ENCODE measurements around the gene MAML2.
"Not testable (repeated sequence)": the region's sequence is repeated elsewhere in the genome, so short reads cannot be mapped to it uniquely, and the experiment has no call there.

Gene MAML2

GRCh38 chr11:96185220-96185768 is 157.7 kb downstream of the MAML2 start:
- TF ChIP-seq, protein P1, sequence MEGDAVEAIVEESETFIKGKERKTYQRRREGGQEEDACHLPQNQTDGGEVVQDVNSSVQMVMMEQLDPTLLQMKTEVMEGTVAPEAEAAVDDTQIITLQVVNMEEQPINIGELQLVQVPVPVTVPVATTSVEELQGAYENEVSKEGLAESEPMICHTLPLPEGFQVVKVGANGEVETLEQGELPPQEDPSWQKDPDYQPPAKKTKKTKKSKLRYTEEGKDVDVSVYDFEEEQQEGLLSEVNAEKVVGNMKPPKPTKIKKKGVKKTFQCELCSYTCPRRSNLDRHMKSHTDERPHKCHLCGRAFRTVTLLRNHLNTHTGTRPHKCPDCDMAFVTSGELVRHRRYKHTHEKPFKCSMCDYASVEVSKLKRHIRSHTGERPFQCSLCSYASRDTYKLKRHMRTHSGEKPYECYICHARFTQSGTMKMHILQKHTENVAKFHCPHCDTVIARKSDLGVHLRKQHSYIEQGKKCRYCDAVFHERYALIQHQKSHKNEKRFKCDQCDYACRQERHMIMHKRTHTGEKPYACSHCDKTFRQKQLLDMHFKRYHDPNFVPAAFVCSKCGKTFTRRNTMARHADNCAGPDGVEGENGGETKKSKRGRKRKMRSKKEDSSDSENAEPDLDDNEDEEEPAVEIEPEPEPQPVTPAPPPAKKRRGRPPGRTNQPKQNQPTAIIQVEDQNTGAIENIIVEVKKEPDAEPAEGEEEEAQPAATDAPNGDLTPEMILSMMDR (IDR thresholded peaks at IDR 0.05) = no peak
- Histone ChIP-seq H3K4me1 (ENCODE audit: control insufficient read depth in 1 of 2, insufficient read depth in 1 of 2, low read depth in 1 of 2, low read length in 1 of 2) (no peaks in the 10 kb centered on the region), H3K9me3 (no peaks in the 10 kb centered on the region), H3K27ac (no peak overlapping the region), H3K27me3 (no peaks in the 10 kb centered on the region), H3K4me3 (ENCODE audit: low read depth in 1 of 2, low read length in 1 of 2) (no peak overlapping the region), H3K36me3 (no peaks in the 10 kb centered on the region)

GRCh38 chr11:96180937-96181336 is 162.1 kb downstream of the MAML2 start:
- not testable (repeated sequence) for H3K4me1 ChIP-seq (ENCODE audit: control insufficient read depth in 1 of 2, insufficient read depth in 1 of 2, low read depth in 1 of 2, low read length in 1 of 2); H3K36me3 ChIP-seq; H3K9me3 ChIP-seq; H3K27me3 ChIP-seq; H3K4me3 ChIP-seq (ENCODE audit: low read depth in 1 of 2, low read length in 1 of 2); H3K27ac ChIP-seq

- Histone ChIP-seq H3K9me3 (no peaks in the 10 kb centered on the region), H3K27me3 (no peaks in the 10 kb centered on the region), H3K4me3 (ENCODE audit: low read depth in 1 of 2, low read length in 1 of 2) (no peak overlapping the region), H3K27ac (no peak overlapping the region), H3K4me1 (ENCODE audit: control insufficient read depth in 1 of 2, insufficient read depth in 1 of 2, low read depth in 1 of 2, low read length in 1 of 2) (no peaks in the 10 kb centered on the region), H3K36me3 (no peaks in the 10 kb centered on the region)
- TF ChIP-seq, protein P1 (IDR thresholded peaks at IDR 0.05) = no peak
Observed at GRCh38 chr11:96180341-96180740, 162.7 kb downstream of the MAML2 start.

DNA sequence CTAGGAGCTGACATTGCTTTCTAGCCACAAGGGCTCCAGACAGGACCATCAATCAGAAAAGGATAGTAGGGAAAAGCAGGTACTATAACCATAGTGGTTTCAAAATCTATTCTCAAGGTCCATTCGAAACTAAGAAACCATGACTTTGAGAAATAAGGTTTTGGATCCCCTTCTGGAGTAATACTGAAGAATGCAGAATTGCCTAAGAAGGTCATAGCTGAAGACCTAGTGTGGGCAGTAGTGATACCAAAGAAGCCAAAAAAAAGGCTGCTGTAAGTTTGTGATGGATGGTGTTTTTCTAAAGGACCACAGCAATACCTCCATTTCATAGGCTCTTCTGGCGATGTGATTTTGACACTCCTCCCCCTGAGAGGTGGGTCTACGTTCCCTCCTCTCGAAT is 163.1 kb downstream of the MAML2 start:
- H3K36me3 ChIP-seq = no peaks in the 10 kb centered on the region
- H3K9me3 ChIP-seq = no peaks in the 10 kb centered on the region
- no peaks in the 10 kb centered on the region for H3K27me3 ChIP-seq
- TF ChIP-seq, protein P1 (IDR thresholded peaks at IDR 0.05) = no peak
- H3K27ac ChIP-seq = no peak overlapping the region
- H3K4me1 ChIP-seq (ENCODE audit: control insufficient read depth in 1 of 2, insufficient read depth in 1 of 2, low read depth in 1 of 2, low read length in 1 of 2) = no peaks in the 10 kb centered on the region
- no peak overlapping the region for H3K4me3 ChIP-seq (ENCODE audit: low read depth in 1 of 2, low read length in 1 of 2)

GRCh38 chr11:96178887-96179279 is 164.1 kb downstream of the MAML2 start:
- H3K4me1 ChIP-seq (ENCODE audit: control insufficient read depth in 1 of 2, insufficient read depth in 1 of 2, low read depth in 1 of 2, low read length in 1 of 2) = peaks cover 3 to 6% of the 10 kb centered on the region in 2 experiments
- TF ChIP-seq, protein P1 (IDR thresholded peaks at IDR 0.05) = no peak
- no peaks in the 10 kb centered on the region for H3K9me3 ChIP-seq
- H3K27ac ChIP-seq = no peak overlapping the region
- H3K27me3 ChIP-seq = no peaks in the 10 kb centered on the region
- H3K36me3 ChIP-seq = no peaks in the 10 kb centered on the region
- H3K4me3 ChIP-seq (ENCODE audit: low read depth in 1 of 2, low read length in 1 of 2) = no peak overlapping the region

GRCh38 chr11:96178049-96178886 is 164.7 kb downstream of the MAML2 start:
- H3K9me3 ChIP-seq = no peaks in the 10 kb centered on the region
- no peak overlapping the region for H3K27ac ChIP-seq
- no peaks in the 10 kb centered on the region for H3K27me3 ChIP-seq
- peaks cover 9 to 13% of the 10 kb centered on the region in 2 experiments for H3K4me1 ChIP-seq (ENCODE audit: control insufficient read depth in 1 of 2, insufficient read depth in 1 of 2, low read depth in 1 of 2, low read length in 1 of 2)
- H3K36me3 ChIP-seq = no peaks in the 10 kb centered on the region
- no peak overlapping the region for H3K4me3 ChIP-seq (ENCODE audit: low read depth in 1 of 2, low read length in 1 of 2)
- TF ChIP-seq, protein P1 (IDR thresholded peaks at IDR 0.05) = no peak
